ENCODE measurements around the gene BASP1.

GRCh38 chr5:17219469-17219868 lies 2.0 kb downstream of the BASP1 start:
- no peak for TF ChIP-seq POLR2A (IDR thresholded peaks at IDR 0.05)
- no peak for TF ChIP-seq CTCF (IDR thresholded peaks at IDR 0.05)
